ENCODE results near the gene TAF6. TPM values are rescaled to one million over a fixed set of nuclear protein-coding genes. Genes with fewer than 3 reads are reported as not detected.
"Not testable (repeated sequence)": the region's sequence is repeated elsewhere in the genome, so short reads cannot be mapped to it uniquely, and the experiment has no call there.

TAF6 gene
- polyA plus RNA-seq, 1 donor = 36.1 TPM

- H3K27ac ChIP-seq (ENCODE audit: low read length) = peak overlapping the region; percentile 36
- H3K4me3 ChIP-seq (ENCODE audit: low read length) = peak overlapping the region; percentile 10
- H3K4me1 ChIP-seq (ENCODE audit: control insufficient read depth, insufficient read depth, low read length) = peaks cover 17% of the 10 kb centered on the region
- no peaks in the 10 kb centered on the region for H3K27me3 ChIP-seq (ENCODE audit: control insufficient read depth, insufficient read depth, low read length)
- no peaks in the 10 kb centered on the region for H3K9me3 ChIP-seq (ENCODE audit: control insufficient read depth, low read depth, low read length)
- H3K36me3 ChIP-seq (ENCODE audit: control insufficient read depth, insufficient read depth, low read length) = no peaks in the 10 kb centered on the region
- WGBS (ENCODE audit: insufficient coverage, low lambda C conversion rate) = 8% methylated on average over 9 of the region's 24 CpGs
- DNase-seq = peak in 1 of 2 donors; percentile 77
Measured at GRCh38 chr7:100130608-100131453, 11.7 kb upstream of the TAF6 start.

GRCh38 chr7:100130220-100130607 is 11.1 kb upstream of the TAF6 start:
- not testable (repeated sequence) for H3K36me3 ChIP-seq (ENCODE audit: control insufficient read depth, insufficient read depth, low read length); DNase-seq; H3K27me3 ChIP-seq (ENCODE audit: control insufficient read depth, insufficient read depth, low read length); H3K9me3 ChIP-seq (ENCODE audit: control insufficient read depth, low read depth, low read length); H3K4me3 ChIP-seq (ENCODE audit: low read length)
- Histone ChIP-seq H3K4me1 (ENCODE audit: control insufficient read depth, insufficient read depth, low read length) (peaks cover 23% of the 10 kb centered on the region), H3K27ac (ENCODE audit: low read length) (peak overlapping the region; percentile 36)
- WGBS (ENCODE audit: insufficient coverage, low lambda C conversion rate) = no CpG with 5 or more reads among the region's 1 CpG

DNA sequence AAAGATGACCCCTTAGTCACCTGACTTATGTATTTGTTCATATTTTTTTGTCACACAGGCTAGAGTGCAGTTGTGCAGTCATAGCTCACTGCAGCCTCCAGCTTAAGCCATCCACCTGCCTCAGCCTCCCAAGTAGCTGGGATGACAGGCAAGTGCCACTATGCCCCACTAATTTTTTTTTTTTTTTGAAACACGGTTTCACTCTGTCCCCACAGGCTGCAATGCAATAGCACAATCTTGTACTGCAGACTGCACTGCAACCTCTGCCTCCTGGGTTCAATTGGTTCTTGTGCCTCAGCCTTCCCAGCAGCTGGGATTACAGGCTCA is 9.4 kb upstream of the TAF6 start:
- no peak for DNase-seq
- H3K4me3 ChIP-seq (ENCODE audit: low read length) = no peak overlapping the region
- H3K4me1 ChIP-seq (ENCODE audit: control insufficient read depth, insufficient read depth, low read length) = peaks cover 36% of the 10 kb centered on the region
- H3K36me3 ChIP-seq (ENCODE audit: control insufficient read depth, insufficient read depth, low read length) = no peaks in the 10 kb centered on the region
- H3K27ac ChIP-seq (ENCODE audit: low read length) = peak overlapping the region; percentile 99
- WGBS (ENCODE audit: insufficient coverage, low lambda C conversion rate) = no CpG with 5 or more reads among the region's 1 CpG
- H3K9me3 ChIP-seq (ENCODE audit: control insufficient read depth, low read depth, low read length) = no peaks in the 10 kb centered on the region
- H3K27me3 ChIP-seq (ENCODE audit: control insufficient read depth, insufficient read depth, low read length) = no peaks in the 10 kb centered on the region

GRCh38 chr7:100127866-100128636 is 8.9 kb upstream of the TAF6 start:
- H3K36me3 ChIP-seq (ENCODE audit: control insufficient read depth, insufficient read depth, low read length) = no peaks in the 10 kb centered on the region
- H3K27ac ChIP-seq (ENCODE audit: low read length) = peak overlapping the region; percentile 99
- H3K4me3 ChIP-seq (ENCODE audit: low read length) = peak overlapping the region; percentile 76
- H3K27me3 ChIP-seq (ENCODE audit: control insufficient read depth, insufficient read depth, low read length) = no peaks in the 10 kb centered on the region
- peaks cover 36% of the 10 kb centered on the region for H3K4me1 ChIP-seq (ENCODE audit: control insufficient read depth, insufficient read depth, low read length)
- no CpG with 5 or more reads among the region's 37 CpGs for WGBS (ENCODE audit: insufficient coverage, low lambda C conversion rate)
- no peaks in the 10 kb centered on the region for H3K9me3 ChIP-seq (ENCODE audit: control insufficient read depth, low read depth, low read length)
- DNase-seq = peak in 1 of 2 donors; percentile 64

DNA sequence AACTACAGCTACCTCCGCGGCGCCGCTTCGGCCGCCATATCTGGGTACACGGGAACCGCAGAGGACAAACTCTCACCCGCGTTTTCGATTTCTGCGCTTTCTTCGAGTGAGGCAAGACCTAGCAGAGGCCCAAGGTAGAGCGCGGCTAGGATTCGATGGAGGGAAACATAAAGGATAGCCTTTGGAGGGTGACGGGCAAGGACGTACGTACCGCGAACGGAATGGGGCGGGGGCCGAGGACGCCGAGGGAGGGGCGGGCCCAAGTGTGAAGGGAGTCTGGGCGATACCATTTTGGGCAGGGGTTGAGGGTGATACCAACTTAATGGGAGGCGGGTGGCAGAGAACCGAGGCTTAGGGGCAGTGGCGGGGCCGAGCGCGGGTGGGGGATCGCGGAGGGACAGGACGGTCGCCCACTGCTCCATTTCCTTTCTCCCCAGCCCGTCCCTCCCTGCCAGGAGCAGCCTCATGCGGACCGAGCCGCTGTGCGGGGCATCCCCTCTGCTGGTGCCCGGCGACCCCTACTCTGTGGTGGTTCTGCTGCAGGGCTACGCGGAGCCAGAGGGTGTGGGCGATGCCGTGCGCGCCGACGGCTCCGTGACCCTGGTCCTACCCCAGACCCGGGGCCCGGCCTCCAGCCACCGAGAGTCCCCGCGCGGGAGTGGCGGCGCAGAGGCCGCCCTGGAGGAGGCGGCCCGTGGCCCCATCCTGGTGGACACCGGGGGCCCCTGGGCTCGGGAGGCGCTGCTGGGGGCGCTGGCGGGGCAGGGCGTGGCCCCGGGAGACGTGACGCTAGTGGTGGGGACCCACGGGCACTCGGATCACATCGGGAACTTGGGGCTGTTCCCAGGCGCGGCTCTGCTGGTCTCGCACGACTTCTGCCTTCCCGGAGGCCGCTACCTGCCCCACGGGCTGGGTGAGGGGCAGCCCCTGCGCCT is 8.0 kb upstream of the TAF6 start, which contains the start of gene MBLAC1:
Gene MBLAC1, plus strand, starts transcription at position 37 of the 935 bp plus-strand sequence. Its CDS starts 429 bp downstream, at position 466.
- H3K36me3 ChIP-seq (ENCODE audit: control insufficient read depth, insufficient read depth, low read length) = peaks cover 4% of the 10 kb centered on the region
- H3K4me3 ChIP-seq (ENCODE audit: low read length) = peak within 1 kb of the TSS; percentile 76
- DNase-seq = peak; percentile 88 to 96
- no peaks in the 10 kb centered on the region for H3K27me3 ChIP-seq (ENCODE audit: control insufficient read depth, insufficient read depth, low read length)
- H3K27ac ChIP-seq (ENCODE audit: low read length) = peak within 1 kb of the TSS; percentile 99
- H3K4me1 ChIP-seq (ENCODE audit: control insufficient read depth, insufficient read depth, low read length) = peaks cover 36% of the 10 kb centered on the region
- no CpG with 5 or more reads among the region's 85 CpGs for WGBS (ENCODE audit: insufficient coverage, low lambda C conversion rate)
- no peaks in the 10 kb centered on the region for H3K9me3 ChIP-seq (ENCODE audit: control insufficient read depth, low read depth, low read length)

GRCh38 chr7:100126239-100126930 is 7.2 kb upstream of the TAF6 start:
- H3K9me3 ChIP-seq (ENCODE audit: control insufficient read depth, low read depth, low read length) = no peaks in the 10 kb centered on the region
- H3K4me1 ChIP-seq (ENCODE audit: control insufficient read depth, insufficient read depth, low read length) = peaks cover 36% of the 10 kb centered on the region
- H3K27me3 ChIP-seq (ENCODE audit: control insufficient read depth, insufficient read depth, low read length) = no peaks in the 10 kb centered on the region
- peak overlapping the region; percentile 99 for H3K27ac ChIP-seq (ENCODE audit: low read length)
- H3K36me3 ChIP-seq (ENCODE audit: control insufficient read depth, insufficient read depth, low read length) = peaks cover 4% of the 10 kb centered on the region
- peak overlapping the region; percentile 76 for H3K4me3 ChIP-seq (ENCODE audit: low read length)
- whole genome bisulfite sequencing (ENCODE audit: insufficient coverage, low lambda C conversion rate) = no CpG with 5 or more reads among the region's 29 CpGs
- no peak for DNase-seq

DNA sequence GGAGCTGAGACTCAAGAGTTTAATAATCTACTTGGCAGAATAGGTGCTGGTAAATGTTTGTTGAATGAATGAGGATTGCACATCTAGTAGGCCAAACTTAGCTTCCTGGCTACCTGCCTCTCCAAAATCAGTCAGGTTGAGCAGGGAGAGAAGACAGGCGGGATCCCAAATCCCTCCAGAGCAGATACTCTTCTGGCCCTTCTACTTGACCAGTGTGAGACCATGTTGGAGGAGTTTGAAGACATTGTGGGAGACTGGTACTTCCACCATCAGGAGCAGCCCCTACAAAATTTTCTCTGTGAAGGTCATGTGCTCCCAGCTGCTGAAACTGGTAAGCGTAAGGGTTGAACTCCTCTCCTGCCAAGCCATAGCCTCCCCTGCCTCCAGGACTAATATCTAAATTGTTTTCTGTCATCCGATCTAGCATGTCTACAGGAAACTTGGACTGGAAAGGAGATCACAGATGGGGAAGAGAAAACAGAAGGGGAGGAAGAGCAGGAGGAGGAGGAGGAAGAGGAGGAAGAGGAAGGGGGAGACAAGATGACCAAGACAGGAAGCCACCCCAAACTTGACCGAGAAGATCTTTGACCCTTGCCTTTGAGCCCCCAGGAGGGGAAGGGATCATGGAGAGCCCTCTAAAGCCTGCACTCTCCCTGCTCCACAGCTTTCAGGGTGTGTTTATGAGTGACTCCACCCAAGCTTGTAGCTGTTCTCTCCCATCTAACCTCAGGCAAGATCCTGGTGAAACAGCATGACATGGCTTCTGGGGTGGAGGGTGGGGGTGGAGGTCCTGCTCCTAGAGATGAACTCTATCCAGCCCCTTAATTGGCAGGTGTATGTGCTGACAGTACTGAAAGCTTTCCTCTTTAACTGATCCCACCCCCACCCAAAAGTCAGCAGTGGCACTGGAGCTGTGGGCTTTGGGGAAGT is 5.4 kb upstream of the TAF6 start:
- DNase-seq = peak in 1 of 2 donors; percentile 40
- H3K4me1 ChIP-seq (ENCODE audit: control insufficient read depth, insufficient read depth, low read length) = peaks cover 41% of the 10 kb centered on the region

GRCh38 chr7:100122568-100122967 is 3.4 kb upstream of the TAF6 start:
- H3K4me1 ChIP-seq (ENCODE audit: control insufficient read depth, insufficient read depth, low read length) = peaks cover 30% of the 10 kb centered on the region
- H3K27ac ChIP-seq (ENCODE audit: low read length) = no peak overlapping the region
- WGBS (ENCODE audit: insufficient coverage, low lambda C conversion rate) = no CpG with 5 or more reads among the region's 1 CpG

More for the DNA sequence above, 5.4 kb upstream of the TAF6 start:
- no CpG with 5 or more reads among the region's 4 CpGs for WGBS (ENCODE audit: insufficient coverage, low lambda C conversion rate)
- Histone ChIP-seq H3K9me3 (ENCODE audit: control insufficient read depth, low read depth, low read length) (no peaks in the 10 kb centered on the region), H3K36me3 (ENCODE audit: control insufficient read depth, insufficient read depth, low read length) (peaks cover 4% of the 10 kb centered on the region), H3K27ac (ENCODE audit: low read length) (peak overlapping the region; percentile 62), H3K4me3 (ENCODE audit: low read length) (no peak overlapping the region), H3K27me3 (ENCODE audit: control insufficient read depth, insufficient read depth, low read length) (no peaks in the 10 kb centered on the region)

DNA sequence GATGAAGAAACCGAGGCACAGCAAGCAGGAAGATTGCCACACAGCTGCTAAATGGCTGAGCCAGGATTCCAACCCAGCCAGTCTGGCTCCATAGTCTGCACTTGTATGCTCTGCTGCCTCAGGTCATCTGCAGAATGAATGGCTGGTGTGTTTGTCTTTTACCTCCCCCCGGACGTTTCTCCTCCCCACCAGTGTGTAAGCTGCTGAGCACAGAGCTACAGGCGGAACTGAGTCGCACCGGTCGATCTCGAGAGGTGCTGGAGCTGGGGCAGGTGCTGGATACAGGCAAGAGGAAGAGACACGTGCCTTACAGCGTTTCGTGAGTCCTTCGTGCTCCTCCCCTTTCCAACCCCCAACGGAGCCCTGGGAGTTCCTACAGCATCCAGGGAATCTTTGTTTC is 2.9 kb upstream of the TAF6 start:
- H3K4me1 ChIP-seq (ENCODE audit: control insufficient read depth, insufficient read depth, low read length) = peaks cover 30% of the 10 kb centered on the region
- DNase-seq = no peak
- no peak overlapping the region for H3K27ac ChIP-seq (ENCODE audit: low read length)
- H3K36me3 ChIP-seq (ENCODE audit: control insufficient read depth, insufficient read depth, low read length) = peaks cover 4% of the 10 kb centered on the region
- no peaks in the 10 kb centered on the region for H3K9me3 ChIP-seq (ENCODE audit: control insufficient read depth, low read depth, low read length)
- no CpG with 5 or more reads among the region's 13 CpGs for whole genome bisulfite sequencing (ENCODE audit: insufficient coverage, low lambda C conversion rate)
- H3K27me3 ChIP-seq (ENCODE audit: control insufficient read depth, insufficient read depth, low read length) = no peaks in the 10 kb centered on the region
- H3K4me3 ChIP-seq (ENCODE audit: low read length) = no peak overlapping the region

More at GRCh38 chr7:100122568-100122967, 3.4 kb upstream of the TAF6 start:
- no peaks in the 10 kb centered on the region for H3K9me3 ChIP-seq (ENCODE audit: control insufficient read depth, low read depth, low read length)
- DNase-seq = no peak
- H3K27me3 ChIP-seq (ENCODE audit: control insufficient read depth, insufficient read depth, low read length) = no peaks in the 10 kb centered on the region
- peaks cover 4% of the 10 kb centered on the region for H3K36me3 ChIP-seq (ENCODE audit: control insufficient read depth, insufficient read depth, low read length)
- H3K4me3 ChIP-seq (ENCODE audit: low read length) = no peak overlapping the region
